C4-2B (cell line): ENCODE results near the gene LRP1B.

Experiments
- H3K27ac ChIP-seq: fragments of 450-650 bp; 2 replicates; pipeline ENCODE4 v1.5.1; 2017
- CTCF ChIP-seq: fragments of 450-650 bp; conservative IDR thresholded peaks from 2 replicates; pipeline ENCODE4 v1.5.1; 2017; ENCODE audit warnings: mild to moderate bottlenecking
- ZFX ChIP-seq: fragments of 450-650 bp; IDR thresholded peaks from 2 replicates; pipeline ENCODE4 v1.6.1; 2017

LRP1B gene

GRCh38 chr2:140316345-140316744 is 1814.5 kb downstream of the LRP1B start:
- no peak for TF ChIP-seq ZFX
- no peak for TF ChIP-seq CTCF
- H3K27ac ChIP-seq = no peak overlapping the region

GRCh38 chr2:140311905-140312304 is 1818.9 kb downstream of the LRP1B start:
- TF ChIP-seq ZFX = no peak
- TF ChIP-seq CTCF = no peak
- no peak overlapping the region for H3K27ac ChIP-seq

GRCh38 chr2:140308706-140309105 is 1822.1 kb downstream of the LRP1B start:
- TF ChIP-seq ZFX = no peak
- no peak for TF ChIP-seq CTCF
- H3K27ac ChIP-seq = no peak overlapping the region

- no peak overlapping the region for H3K27ac ChIP-seq
Observed at GRCh38 chr2:140307532-140307931, 1823.3 kb downstream of the LRP1B start.

GRCh38 chr2:140295767-140296166 is 1835.0 kb downstream of the LRP1B start:
- TF ChIP-seq CTCF (no peak), ZFX (no peak)
- no peak overlapping the region for H3K27ac ChIP-seq

More at GRCh38 chr2:140307532-140307931, 1823.3 kb downstream of the LRP1B start:
- TF ChIP-seq CTCF = no peak
- no peak for TF ChIP-seq ZFX

GRCh38 chr2:140288726-140289125 is 1842.1 kb downstream of the LRP1B start:
- no peak overlapping the region for H3K27ac ChIP-seq
- TF ChIP-seq CTCF (no peak), ZFX (no peak)

GRCh38 chr2:140288213-140288612 is 1842.6 kb downstream of the LRP1B start:
- H3K27ac ChIP-seq = no peak overlapping the region
- TF ChIP-seq ZFX (no peak), CTCF (no peak)
